NCI-H1930 (cell line): ENCODE measurements around the gene ANKRD33B.
"Not testable (repeated sequence)": the region's sequence is repeated elsewhere in the genome, so short reads cannot be mapped to it uniquely, and the experiment has no call there.

Source experiments
- DNase-seq, 2 experiments: peaks; one replicate each; lab custom pipeline; 2025; lab: John Stamatoyannopoulos, UW

Gene ANKRD33B

DNA sequence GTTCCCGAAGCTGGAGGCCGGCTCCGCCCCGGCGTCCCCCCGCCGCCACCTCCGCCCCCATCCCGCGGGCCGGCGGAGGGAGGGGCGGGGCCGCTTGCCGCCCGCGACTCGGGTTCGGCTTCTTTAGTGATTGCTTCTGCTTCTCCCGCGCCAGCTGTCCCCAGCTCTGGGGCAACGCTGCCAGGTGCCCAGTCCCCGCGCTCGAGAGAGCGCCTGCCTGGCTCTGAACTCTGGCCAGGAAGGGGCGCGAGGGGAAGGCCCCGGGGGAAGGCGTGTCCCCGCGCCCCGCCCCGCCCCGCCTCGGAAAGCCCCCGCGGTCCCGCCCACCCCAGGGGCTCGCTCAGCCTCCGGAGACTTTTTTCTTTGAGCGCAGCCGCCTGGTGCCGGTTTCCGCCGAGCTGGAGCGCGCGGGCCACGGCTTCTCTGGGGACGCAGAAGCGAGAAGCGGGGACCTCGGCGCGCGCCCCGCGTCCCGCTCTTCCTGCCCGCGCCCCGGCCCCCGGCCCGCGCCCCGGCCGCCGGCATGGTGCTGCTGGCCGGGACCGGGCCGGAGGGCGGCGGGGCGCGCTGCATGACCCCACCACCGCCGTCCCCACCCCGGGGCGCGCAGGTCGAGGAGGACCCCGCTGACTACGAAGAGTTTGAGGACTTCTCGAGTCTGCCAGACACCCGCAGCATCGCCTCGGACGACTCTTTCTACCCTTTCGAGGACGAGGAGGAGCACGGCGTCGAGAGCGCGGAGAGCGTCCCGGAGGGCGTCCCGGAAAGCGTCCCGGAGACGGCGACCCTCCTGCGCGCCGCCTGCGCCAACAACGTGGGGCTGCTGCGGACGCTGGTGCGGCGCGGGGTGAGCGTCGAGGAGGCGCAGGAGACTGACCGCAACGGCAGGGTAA, at the start of gene ANKRD33B:
TSS of gene ANKRD33B (plus strand) at position 126 of the 893 bp plus-strand sequence. CDS start at position 524, 398 bp downstream.
- DNase-seq: peak; percentile 67 to 79

GRCh38 chr5:10514572-10514971, 49.3 kb upstream of the ANKRD33B start:
- DNase-seq: not testable (repeated sequence)

GRCh38 chr5:10515492-10515891, 48.4 kb upstream of the ANKRD33B start:
- DNase-seq: no peak

DNA sequence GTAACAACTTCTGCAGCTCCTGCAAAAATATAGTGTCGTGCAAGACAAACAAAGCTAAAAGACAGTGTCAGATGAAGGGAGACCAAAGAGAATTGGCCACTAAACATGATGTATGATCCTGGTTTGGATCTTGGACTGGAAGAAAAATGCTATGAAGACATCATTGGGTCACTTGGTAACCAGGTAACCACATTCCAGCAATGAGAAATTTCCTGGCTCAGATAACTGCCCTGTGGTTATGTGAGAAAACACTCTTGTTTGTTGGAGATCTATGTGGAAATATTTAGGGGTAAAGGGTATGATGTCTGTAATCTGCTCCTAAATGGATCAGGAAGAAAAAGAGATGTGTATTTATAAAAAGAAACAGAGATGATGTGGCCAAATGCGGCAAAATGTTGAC, 45.5 kb upstream of the ANKRD33B start:
- no peak for DNase-seq

DNA sequence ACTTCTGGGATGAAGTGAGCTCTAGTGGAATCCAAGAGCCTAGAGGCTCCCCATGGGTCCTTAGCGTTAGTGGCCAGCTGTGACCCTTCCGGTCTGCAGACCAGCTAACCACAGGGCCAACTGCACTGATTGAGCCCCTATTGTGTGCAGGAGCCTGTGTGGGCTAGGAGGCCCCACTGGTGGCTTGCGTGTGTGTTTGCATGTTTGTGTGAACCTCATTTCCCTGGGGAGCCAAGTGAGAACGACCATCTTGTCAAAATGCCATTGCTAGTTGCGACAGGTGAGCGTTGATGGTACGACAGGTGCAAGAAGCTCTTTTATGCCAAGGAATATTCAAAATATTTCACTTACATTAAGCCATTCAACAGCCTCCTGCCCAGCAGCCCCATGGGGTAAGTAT, 44.1 kb upstream of the ANKRD33B start:
- DNase-seq: no peak

DNA sequence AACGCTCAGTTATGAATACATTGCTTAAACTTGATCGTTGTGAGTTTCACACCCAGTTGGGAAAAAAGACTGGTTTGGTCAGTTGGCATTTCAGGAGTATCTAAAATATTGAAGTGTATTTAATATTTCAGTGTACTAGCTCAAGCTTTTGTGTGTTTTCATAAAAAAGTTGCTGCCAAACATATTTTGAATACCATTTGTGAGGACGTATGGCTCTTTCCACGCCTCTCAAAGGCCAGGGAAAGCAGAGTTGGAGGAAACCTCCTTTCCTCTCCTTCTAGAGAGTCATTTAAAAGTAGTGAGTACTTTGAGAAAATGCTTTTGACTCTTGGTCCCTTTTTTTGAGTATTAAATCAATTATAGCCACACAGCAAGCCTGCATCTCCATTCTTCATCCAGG, 43.2 kb upstream of the ANKRD33B start:
- no peak for DNase-seq

- DNase-seq: no peak
These were observed 42.2 kb upstream of the ANKRD33B start for GRCh38 chr5:10521466-10522223.

DNA sequence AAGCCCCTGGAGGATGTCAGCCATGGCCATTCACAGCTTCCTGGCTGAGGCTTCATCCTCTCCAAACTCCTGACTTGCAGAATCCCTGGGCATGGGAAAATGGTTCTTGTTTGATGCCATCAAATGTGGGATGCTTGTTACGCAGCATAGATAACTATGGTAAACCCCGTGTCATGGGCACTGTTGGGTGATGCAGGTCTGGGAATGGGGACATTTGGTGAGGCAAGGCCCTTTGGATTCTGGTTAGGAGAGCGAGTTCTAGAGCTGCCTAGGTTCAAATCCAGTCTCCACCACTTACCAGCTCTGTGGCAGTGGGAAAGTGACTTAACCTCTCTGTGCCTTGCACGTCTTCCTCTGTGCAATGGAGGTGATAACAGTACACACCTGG, 41.7 kb upstream of the ANKRD33B start:
- DNase-seq: no peak

- no peak for DNase-seq
These were observed 39.3 kb upstream of the ANKRD33B start for GRCh38 chr5:10524376-10525123.

DNA sequence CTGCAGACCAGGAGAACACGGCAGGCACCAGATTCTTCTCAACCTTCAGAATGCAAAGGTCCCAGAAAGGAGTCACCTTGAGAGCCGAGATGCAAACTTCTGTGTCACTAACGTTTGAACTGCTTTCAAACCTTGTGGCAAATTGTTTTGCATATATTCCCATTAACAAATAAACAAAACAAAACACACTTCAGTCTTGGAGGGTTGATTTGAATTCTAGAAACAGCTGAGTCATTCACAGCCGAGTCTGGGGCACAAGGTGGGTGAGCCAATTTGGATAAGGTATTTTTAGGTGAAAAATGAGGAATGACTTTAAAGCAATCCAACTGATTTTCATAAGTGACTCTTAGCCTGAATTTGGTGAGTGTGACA, 38.8 kb upstream of the ANKRD33B start:
- DNase-seq: no peak

DNA sequence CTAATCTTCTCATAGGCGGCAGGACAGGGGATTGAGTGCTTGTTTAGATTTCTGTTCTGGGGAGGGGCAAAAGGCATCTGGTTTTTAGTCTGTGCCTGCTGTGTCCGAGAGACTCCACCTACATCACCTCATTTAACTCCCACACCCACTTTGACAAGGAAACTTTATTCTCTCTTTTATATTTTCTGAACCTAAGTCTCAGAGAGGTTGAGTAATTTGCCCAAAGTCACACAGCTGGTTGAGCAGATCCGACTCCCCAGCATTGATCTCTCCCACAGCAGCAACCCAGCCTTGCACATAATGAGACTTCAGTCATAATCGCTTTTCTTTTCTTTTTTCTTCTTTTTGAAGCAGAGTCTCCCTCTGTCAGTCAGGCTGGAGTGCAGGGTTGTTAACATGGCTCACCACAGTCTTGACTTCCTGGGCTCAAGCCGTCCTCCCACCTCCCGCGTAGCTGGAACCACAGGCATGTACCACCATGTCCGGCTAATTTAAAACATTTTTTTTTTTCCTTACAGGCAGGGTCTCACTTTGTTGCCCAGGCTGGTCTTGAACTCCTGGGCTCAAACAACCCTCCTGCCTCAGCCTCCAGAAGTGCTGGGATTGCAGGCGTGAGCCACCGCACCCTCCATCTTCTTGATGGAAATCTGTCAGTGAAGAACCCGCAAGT, 36.5 kb upstream of the ANKRD33B start:
- DNase-seq: no peak

GRCh38 chr5:10528056-10528816, 35.6 kb upstream of the ANKRD33B start:
- DNase-seq: no peak

DNA sequence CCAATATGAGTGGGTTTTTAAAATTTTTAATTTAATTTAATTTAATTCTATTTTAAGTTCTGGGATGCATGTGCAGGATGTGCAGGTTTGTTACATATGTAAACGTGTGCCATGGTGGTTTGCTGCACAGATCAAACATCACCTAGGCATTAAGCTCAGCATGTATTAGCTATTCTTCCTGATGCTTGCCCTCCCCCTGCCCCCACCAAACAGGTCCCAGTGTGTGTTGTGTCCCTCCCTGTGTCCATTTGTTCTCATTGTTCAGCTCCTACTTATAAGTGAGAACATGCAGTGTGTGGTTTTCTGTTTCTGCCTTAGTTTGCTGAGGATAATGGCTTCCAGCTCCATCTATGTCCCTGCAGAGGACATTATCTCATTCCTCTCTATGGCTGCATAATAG, 35.0 kb upstream of the ANKRD33B start:
- DNase-seq: no peak

- DNase-seq: no peak
These were observed 33.1 kb upstream of the ANKRD33B start for GRCh38 chr5:10530601-10531320.

GRCh38 chr5:10532421-10532820, 31.4 kb upstream of the ANKRD33B start:
- DNase-seq: no peak

GRCh38 chr5:10533226-10533625, 30.6 kb upstream of the ANKRD33B start:
- DNase-seq: no peak

DNA sequence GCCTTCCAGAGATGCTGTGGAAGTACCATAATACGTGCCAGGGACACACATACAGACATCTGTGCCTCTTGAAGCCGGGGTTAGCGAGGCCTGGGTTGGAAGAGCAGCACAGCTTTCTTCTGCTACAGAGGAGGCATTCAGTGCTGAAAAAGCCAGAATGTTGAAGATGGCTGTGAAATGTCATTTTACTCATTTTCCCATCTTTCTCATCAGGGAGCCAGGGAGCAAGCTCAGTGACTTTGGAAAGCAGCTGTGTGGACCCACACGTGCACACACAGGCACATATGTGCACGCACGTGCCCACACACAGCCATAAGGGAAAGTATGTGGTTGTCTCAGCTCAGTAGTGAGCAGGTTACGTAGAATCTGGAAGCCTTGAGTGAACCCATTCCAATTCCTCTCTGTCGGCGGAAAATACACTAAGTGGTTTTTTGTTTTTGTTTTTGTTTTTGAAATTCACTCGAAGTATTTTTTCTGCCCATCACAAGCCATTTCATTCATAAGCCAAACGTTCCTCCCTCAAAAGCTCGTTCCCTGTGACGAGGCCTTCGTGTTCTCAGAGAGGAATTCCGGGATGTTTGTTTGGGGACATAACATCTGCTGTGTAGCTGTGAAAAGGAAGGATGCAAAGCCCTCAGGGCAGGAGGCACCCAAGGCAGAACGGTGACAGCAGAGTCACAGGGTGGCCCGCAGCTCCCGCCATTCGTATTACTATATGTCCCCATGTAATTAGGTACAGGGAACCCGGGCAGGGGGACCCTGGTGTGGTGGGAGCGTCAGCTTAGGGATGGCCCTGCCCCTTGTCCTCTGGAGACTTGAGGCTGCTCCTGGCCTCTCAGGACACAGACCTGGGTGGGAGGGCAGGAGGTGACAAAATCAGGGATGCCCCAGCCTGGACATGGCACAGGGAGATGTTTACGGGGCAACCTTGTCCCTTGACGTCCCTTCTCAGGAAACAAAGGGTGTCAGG, 29.0 kb upstream of the ANKRD33B start:
- DNase-seq: no peak

DNA sequence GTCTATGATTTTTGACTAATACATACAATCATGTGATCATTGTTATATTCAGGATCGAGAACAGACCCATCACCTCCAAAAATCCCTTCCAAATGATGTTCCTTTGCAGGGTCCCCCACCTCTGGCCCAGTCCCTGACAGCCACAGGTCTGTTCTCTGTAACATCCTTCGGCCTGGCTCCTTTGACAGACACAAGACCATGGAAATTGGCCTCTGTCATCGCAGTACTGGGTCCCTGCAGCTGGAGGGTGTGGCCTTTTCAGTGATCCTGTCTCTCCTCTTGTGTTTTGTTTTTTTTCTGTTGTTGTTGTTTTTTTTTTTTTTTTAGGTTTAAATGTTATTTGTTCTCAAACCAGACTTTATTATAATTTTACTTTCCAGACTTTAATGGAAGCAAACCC, 27.4 kb upstream of the ANKRD33B start:
- no peak for DNase-seq

GRCh38 chr5:10536931-10537579, 26.8 kb upstream of the ANKRD33B start:
- no peak for DNase-seq
